Measurements from ENCODE around the gene CABP4.

Gene CABP4

DNA sequence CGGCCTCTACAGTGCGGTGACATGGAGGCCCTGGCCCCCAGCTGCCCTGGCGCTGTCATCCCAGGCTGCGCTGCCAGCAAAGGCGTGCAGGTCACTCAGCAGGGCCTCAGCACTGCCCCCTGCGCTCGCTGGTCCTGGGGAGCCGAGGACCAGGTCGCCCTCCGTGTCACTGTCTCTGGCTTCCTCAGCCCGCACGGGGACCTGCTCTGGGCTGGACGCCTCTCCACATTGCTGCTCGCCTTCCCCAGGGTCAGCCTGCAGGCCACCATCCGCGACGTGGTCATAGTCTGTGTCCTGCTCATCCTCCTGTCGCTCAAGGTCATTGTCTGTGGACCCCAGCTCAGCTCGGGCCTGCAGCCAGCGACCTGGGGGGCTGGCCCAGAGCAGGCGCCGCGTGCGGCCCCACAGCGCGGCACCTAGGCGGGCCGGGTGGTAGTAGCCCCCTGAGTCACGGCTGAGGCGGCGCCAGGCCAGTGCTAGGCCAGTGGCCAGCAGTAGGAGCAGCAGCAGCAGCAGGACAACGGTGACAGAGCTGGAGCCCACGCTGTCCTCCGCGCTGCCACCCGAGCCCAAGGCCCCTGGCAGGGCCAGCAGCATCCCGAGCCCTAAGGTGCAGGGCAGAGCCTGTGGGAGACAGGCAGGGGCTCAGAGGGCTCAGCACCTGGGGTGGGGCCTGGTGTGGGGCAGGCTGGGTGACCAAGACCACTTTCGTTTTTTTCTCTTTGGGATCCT lies 19.3 kb upstream of the CABP4 start:
- no peak for DNase-seq (ENCODE audit: low read depth in 2 of 2)

DNA sequence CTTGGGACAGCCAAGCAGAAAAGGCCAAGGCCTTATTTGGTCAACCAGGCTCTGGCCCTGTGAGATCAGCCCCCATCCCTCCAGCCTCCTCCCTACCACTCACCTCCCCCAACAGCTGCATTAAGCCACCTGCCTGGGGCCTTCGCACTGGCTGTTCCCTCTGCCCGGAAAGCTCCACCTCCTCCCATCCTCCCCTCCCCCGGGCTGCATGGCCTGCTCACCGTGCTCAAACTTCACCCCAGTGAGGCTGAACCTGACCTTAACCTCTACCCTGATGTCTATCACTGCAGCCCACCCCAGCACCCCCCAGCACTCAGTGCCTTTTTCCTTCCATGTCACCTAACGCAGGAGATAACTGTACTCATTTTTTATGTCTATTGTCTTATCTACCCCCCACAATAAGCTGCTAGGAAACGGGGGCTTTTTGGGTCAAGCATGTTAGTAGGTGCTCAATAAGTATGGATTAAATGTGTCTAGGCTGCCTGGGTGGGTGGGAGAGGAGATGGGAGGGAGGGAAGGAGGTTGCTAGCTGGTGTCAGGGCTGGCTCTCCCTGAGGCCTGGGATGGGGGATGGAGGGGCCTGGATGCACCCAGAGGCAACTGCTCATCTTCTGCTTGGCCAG lies 18.6 kb upstream of the CABP4 start:
- DNase-seq (ENCODE audit: low read depth in 2 of 2) = no peak

DNA sequence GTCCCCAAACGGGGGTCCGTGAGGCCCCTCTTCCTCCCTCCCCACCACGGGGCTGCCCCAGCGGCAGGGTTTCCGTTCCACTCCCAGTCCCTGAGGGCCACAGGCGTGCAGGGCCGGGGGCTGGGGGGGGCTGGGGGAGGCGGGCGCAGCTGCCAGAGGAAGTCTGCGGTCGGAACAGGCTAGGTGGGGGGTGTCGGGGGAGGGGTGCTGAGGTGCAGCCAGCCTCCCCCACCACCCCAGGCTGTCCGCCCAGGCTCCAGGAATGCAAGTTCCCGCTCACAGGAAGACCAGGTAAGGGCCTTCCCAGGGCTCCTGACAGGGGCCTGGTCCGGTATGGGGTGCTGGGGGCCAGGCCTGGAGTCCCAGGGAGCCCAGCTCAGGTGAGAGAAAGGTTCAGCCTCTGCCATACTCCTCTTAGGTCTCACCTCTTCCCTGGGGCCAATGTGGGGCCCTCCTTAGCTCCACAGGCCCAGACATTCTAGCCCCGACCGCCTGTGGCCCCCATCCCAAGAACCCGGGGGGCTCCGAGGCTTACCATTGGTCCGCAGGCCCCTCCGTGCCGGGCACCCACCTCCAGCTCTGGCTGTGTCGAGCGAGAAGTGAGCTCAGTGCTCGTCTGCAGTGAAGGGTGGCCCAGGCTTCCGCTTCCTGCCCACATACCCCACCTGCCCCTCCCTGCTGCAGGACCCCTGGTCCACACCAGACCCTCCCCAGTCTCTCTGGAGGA lies 17.9 kb upstream of the CABP4 start, which contains the start of gene PTPRCAP:
TSS of gene PTPRCAP (minus strand) at position 601 of the 727 bp plus-strand sequence. CDS start at position 538, 63 bp downstream.
- no peak for DNase-seq (ENCODE audit: low read depth in 2 of 2)

DNA sequence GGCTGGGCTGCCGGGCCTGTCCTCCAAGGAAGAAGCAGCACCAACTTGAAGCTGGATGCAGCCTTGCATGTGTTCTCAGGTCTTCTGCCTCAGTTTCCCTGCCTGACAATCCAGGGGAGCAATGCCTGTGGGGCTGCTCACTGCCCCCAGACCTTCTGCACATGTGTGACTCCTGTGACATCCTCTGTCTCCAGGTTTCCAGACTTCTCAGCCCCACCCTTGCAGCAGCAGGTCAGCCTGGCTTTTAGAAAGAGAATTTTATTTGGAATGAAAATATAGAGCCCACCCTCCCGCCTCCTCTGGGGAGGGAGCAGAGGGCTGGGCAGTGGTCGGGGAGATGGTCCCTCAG lies 17.4 kb upstream of the CABP4 start:
- DNase-seq (ENCODE audit: low read depth in 2 of 2) = no peak

DNA sequence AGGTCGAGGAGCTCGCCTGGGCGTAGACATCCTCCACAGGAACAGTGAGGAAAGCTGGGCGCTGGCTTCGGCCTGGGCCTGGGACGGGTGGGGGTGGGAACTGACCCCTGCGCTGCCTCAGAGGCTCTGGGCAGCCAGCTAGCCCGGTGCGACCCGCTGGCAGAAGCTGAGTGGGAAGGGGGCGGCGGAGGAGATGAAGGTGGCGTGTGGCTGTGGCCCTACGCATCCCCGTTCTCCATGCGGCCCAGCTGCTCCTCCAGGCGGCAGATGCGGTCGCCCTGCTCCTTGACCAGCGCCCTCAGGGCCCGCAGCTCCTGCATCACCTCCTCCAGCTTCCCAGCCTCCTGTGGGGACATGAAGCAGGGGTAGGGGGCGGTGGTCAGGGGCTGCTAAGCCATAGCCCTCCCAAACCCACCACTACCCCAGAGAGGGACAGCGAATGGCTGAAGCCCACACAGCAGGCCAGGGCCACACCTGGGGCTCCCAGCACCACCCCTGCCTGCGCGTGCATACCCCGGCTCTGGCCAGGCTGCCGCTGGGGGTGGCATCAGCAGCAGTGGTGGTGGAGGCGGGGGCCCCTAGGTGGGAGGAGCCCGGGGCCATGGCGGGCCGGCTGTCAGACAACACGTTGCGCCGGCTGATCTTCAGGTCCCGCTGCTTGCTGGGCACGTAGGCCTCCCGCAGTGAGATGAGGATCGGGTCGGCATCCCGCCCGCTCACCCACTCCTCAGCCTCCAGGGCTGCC lies 16.8 kb upstream of the CABP4 start:
- no peak for DNase-seq (ENCODE audit: low read depth in 2 of 2)

DNA sequence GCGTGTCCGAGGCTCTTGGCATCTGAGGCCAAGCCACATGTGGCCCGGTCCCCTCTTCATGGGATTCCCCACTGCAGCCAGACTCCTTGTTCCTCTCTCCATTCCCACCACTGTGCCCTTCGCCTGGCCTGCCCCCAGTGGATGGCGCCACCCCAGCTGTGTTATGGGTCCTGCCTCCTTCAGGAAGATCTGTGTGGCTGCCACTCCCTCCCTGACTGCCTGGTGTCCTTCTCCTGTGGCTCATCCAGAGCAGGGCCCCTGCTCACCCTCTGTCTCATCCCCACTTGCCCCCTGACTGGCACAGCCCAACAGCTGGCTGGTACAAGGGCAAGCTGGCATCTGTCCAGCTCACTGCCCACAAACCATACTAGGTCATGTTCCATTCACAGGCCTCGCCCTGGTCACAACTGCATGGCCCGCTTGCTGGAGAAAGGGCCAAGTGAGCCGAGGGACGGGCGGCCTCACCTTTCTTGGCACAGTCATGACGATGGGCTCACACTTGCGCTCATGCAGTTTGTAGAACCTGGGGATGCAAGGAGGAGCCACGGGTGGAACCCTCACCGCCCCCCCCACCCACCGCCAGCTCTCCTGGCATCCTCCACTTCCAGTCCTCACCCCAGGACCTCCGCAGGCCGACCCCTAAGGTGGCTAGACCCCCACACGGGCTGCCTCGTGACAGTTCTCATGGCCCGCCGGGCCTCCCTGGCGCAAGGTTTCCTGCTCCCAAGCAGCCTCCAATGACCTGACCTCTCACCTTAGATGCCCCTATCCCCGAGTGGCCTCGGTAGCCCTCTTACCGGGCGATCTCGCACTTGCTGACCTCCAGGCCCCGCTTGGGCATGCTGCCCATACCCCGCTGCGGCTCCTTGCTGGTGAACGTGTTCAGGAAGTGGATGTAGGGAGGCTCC lies 15.6 kb upstream of the CABP4 start:
- no peak for DNase-seq (ENCODE audit: low read depth in 2 of 2)

DNA sequence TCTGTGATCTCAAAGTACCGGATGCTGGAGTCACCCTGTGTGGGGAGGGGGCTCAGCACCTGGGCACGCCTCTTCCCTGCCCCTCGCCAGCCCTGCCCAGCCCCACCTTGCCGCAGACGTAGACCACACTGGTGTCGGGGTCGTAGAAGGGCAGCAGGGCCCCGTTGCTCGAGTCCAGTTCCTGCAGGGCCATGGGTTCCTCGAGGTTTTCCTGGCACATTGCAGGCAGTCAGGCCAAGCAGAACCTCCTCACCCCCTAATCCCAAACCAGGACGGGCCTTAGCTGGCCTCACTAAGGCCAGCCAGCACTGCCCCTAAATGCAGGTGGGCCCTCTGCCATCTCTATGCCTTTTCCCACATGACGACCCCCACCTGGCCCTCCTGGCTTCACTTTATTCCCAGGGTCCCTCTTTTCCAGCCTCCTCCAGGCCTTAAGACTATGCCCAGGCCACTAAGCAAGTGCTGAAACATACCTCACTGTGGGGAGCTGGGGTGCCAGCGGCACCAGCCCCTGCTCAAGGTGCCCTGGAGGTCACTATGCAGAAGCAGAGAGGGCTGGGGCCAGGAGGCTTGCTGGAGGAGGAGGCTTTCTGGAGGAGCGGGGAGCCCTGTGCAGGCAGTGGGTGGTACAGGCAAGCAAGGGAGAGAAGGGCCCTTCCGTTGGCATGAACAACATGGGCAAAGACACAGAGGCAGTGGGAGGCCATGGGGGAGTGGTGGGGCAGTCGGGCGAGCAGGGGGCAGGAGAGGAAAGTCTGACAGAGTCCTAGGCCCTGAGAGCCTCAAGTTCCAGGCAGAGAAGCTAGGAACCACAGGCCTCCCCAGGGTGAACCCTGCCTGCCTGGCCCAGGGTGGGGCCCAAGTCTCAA lies 14.7 kb upstream of the CABP4 start:
- DNase-seq (ENCODE audit: low read depth in 2 of 2) = no peak

DNA sequence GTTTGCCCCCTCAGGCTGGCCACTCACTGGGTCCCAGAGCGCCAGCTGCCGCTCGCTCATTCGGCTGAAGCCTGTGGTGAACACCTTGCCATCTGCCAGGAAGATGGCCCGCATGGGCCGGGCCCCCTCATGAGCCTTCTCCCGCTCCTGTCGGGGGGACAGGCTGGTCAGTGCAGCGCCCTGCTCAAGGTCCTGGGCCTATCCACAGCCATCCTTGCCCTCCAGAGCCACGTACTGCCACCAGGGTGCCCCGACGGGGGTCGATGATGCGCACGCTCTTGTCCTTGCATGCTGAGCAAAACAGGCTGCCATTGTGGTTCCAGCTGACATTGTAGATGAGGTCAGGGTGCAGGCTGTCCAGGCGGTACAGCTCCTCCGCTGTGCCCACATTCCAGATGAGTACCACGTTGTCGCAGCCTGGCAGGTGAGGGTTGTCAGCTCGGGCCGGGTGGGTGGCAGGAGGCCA lies 14.0 kb upstream of the CABP4 start:
- DNase-seq (ENCODE audit: low read depth in 2 of 2) = no peak

DNA sequence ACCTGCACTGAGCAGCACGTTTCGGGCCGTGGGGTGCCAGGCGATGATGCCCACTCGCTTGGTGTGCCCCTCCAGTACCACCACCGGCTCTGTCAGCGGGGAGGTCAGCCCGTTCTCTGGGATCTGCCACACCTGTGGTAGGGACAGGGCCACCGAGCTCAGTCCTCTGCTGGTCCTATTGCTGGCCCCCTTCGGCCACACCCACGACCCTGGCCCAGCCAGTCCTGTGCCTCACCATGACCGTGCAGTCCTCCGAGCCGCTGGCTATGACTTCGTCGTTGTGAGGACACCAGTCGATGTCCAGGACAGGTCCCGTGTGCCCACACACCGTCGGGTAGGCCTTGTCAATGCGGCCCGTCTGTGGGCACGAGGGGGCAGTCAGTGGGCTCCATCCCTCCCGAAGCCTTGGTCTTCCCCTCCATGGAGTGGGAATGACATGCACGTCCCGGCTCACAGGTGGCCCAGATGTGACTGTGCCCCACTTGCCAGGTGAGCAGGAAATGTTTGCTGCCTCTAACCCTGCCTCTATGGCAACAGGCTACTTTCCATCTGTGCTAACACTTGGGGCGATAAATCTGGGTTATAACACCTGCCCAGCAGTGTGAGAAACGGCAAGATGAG lies 13.3 kb upstream of the CABP4 start:
- no peak for DNase-seq (ENCODE audit: low read depth in 2 of 2)

DNA sequence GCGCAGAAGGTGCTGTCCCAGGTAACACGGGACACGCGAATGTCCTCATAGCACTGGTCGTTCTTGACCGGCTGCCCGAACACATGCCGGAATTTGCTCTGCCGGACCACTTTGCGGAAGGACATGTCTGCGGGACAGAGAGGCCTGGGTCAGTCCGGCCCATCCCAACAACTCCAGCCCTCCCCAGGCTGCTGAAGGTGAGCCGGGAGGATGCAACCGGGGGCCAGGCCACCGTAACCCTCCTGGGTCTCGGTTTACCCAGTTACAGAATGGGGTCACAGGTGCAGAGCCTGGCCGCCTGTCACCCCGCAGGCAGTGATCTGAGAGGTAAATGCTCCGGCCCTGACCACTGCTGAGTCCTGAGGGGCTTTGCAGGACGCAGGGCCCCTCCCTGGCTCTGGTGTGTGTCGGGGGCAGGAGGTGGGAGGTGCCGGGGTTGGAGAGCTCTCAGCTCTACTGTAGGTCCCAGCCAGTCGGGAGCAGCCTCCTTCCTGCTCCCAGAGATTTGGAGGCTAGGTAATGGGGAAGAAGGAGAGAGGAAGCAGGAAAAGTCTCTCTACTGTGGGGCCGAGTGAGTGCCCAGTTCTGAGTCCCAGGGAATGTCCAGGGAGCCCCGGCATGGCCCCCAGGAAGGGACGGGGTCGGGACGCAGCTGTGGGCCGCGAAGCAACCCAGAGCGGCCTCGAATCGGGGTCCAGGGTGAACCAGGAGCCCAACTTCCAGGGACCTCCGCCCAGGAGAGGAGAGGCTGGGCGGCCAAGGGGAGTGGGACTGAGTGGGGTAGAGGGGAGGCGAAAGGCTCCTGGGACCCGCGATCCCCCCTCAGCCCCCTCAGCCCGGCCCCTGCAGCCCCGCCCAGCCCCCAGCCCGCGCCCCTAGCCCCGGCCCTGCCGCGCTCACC lies 12.4 kb upstream of the CABP4 start:
- DNase-seq (ENCODE audit: low read depth in 2 of 2) = no peak

DNA sequence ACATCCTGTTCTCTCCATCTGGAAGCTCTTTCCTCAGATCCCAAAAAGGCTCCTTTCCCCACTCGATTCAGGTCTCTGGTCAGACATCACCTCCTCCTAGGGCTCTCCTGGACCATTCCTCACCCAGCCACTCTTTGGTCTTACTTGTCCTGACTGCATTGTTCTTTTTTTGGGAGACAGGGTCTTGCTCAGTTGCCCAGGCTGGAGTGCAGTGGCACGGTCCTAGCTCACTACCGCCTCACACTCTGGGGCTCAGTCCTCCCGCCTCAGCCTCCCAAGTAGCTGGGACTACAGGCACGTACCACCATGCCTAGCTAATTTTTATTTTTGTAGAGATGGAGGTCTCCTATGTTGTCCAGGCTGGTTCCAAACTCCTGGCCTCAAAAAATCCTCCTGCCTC lies 9.6 kb upstream of the CABP4 start:
- no peak for DNase-seq (ENCODE audit: low read depth in 2 of 2)

DNA sequence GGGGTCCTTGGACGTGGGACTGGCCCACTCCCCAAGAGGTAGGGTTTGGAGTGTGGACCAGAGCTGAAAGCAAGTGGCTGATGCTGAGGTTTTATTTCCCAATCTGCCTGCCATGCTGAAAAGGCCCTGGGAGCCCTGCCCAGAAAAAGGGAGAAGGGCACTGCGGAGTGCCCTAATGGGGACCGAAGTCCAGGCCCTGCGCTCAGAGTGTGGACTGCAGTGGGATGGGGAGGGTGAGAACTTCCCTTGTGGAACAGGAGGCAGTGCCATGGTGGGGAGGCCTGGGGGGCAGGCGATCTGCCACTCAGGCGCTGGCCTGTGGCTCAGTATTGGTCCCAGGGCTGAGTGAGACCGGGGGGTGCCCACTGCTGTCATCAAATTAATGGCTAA lies 6.9 kb upstream of the CABP4 start:
- no peak for DNase-seq (ENCODE audit: low read depth in 2 of 2)

DNA sequence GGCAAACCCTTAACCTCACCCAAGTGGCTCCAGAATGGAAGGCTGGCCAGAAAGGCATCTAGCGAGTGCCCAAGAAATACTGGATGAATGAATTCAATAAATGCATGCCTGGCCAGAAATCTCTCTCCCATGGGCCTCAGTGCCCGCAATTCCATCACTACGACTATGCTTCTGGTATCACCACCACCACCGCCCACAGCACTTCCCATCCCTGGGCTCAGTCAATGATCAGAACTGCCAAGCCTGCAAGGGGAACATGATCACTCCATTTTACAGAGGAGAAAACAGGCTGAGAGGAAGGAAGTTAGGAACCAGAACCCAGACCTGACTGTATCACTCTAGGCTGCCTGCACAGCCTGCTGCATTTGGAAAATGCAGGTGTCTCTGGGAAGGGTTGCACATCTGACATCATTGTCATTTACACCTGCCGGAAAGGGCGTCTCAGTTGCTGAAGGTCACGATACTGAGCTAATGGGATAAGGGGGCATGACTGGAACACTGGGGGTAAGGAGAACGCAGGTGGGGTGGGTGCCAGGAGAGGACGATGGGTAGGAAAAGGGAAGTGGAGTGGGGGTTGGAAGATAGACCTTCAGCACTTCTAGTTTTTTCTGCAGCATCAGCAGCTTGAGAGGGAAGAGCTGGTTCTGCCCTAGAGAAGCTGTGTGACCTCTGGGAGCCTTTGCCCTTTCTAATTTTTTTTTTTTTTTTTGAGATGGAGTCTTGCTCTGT lies 5.9 kb upstream of the CABP4 start:
- DNase-seq (ENCODE audit: low read depth in 2 of 2) = no peak

DNA sequence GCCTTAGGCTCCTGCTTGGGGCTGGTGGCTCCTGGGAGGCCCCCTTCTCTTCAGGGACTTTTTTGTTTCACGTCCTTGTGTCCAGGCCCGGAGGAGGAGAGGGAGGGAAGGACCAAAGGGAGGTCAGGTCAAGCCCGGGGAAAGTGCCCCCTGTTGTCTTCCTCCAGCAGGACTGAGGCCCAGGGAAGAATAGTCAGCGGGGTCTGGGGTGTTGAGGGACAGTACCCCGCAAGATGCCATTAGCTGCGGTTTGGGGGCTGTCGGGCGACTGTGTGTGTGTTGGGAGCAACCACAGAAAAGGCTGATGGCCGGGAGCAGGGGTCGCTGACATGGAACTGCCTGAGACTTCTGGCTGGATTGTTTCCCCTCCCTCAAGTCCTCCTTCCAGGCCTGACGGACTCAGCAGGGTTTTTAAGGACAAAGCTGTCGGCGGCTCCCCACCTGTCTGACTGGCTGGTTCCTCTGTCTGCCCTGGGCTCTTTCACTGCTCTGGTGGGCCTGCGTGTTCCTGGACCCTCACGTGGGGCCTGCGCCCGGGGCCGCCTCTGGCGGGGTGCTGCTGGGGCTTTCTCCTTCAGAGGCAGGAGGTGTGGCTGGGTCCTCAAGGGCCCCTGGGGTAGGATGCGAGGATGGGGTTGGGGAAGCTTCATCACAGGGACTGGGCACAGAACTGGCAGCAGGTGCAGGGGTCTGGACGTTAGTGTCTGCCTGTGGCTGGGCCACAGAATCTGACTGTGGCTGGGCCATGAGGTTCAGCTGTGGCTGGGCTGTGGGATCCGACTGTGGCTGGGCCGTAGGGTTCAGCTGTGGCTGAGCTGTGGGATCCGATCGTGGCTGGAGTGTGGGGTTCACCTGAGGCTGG lies 4.1 kb upstream of the CABP4 start:
- DNase-seq (ENCODE audit: low read depth in 2 of 2) = no peak

DNA sequence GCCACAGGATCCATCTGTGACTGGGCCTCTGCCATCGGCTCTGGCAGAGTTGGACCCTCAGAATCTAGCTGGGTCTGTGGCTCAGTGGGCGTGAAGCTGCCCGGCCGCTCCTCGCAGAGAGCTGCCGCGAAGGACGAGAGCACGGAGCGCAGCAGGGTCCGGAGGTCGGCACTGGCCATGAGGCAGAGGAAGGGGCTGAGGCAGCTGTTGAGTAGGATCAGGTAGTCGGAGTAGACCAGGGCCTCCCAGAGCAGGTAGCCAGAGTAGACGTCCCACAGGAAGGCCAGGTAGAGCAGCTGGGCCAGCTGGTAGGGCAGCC lies 3.5 kb upstream of the CABP4 start:
- no peak for DNase-seq (ENCODE audit: low read depth in 2 of 2)

DNA sequence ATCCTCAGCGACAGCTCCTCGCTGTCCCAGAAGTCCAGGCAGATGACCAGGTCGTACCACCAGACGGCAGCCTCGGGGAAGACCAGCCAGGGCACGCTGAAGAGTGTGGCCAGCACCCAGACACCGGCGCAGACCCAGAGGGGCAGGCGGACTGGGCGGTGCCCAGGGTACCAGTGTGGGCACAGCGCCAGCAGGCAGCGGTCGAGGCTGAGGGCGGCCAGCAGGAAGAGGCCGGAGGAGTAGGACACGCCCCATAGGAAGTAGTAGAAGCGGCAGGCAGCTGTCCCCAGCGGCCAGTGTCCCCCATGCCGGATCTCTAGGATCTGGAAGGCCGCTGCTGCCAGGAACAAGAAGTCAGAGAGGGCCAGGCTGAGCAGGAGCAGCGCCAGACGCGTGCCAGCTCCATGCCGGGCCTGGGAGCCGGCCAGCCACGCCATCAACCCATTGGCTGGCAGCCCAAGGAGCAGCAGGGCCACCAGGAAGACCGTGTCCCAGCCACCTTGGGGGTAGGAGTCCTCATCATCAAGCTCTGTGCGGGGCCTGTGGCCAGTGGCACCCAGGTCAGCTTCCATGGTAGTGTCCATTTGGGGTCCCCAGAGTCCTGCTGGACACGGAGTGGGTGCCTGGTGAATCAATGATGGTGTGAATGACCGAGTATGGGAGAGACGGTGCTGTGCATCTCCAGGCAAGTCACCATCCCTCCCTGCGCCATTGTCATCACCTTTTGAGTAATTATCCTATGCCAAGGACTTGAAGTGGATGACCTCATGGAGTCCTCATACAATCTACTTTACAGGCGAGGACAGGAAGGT lies 2.8 kb upstream of the CABP4 start, which contains the start of gene GPR152:
TSS of gene GPR152 (minus strand) at position 589 of the 812 bp plus-strand sequence. CDS start at position 584, 5 bp downstream.
- DNase-seq (ENCODE audit: low read depth in 2 of 2) = no peak
